HEK293T (cell line): Measurements from ENCODE around the gene TRABD2B.

Source experiments
- CTCF ChIA-PET: fragments of 350-600 bp; formaldehyde crosslinking; extraction: SDS; loops from one replicate; lab custom pipeline; 2021; ENCODE audit warnings: antibody characterized with exemption, inconsistent platforms; lab: Yijun Ruan, JAX
- POLR2A ChIA-PET: fragments of 350-600 bp; formaldehyde crosslinking; extraction: SDS; loops from one replicate; lab custom pipeline; 2020; ENCODE audit warnings: antibody characterized with exemption, inconsistent platforms; lab: Yijun Ruan, JAX
- DNase-seq: peaks from one replicate; pipeline ENCODE4 v3.0.0; 2012; ENCODE audit warnings: mixed read lengths; ENCODE audit errors: extremely low spot score
- ARNT ChIP-seq: fragments of 450-650 bp; IDR thresholded peaks from 2 replicates; pipeline ENCODE4 v1.6.1; 2017; ENCODE audit warnings: mild to moderate bottlenecking
- BHLHE40 ChIP-seq: fragments of 450-650 bp; IDR thresholded peaks from 2 replicates; pipeline ENCODE4 v1.6.1; 2016; ENCODE audit warnings: mild to moderate bottlenecking, moderate library complexity, borderline replicate concordance
- CTBP1 ChIP-seq: fragments of 450-650 bp; IDR thresholded peaks from 2 replicates; pipeline ENCODE4 v1.6.1; 2016; ENCODE audit warnings: borderline replicate concordance
- ELF4 ChIP-seq: fragments of 450-650 bp; IDR thresholded peaks from 2 replicates; pipeline ENCODE4 v1.6.1; 2017; ENCODE audit warnings: antibody characterized with exemption
- FOXA1 ChIP-seq: fragments of 450-650 bp; IDR thresholded peaks from 2 replicates; pipeline ENCODE4 v1.6.1; 2016; ENCODE audit warnings: mild to moderate bottlenecking
- FOXK2 ChIP-seq: fragments of 450-650 bp; IDR thresholded peaks from 2 replicates; pipeline ENCODE4 v1.6.1; 2016; ENCODE audit warnings: mild to moderate bottlenecking
- FOXM1 ChIP-seq: fragments of 450-650 bp; IDR thresholded peaks from 2 replicates; pipeline ENCODE4 v1.6.1; 2017; ENCODE audit warnings: mild to moderate bottlenecking, borderline replicate concordance
- HDGF ChIP-seq: fragments of 450-650 bp; IDR thresholded peaks from 2 replicates; pipeline ENCODE4 v1.6.1; 2017; ENCODE audit warnings: antibody characterized with exemption, borderline replicate concordance
- L3MBTL2 ChIP-seq: fragments of 450-650 bp; conservative IDR thresholded peaks from 2 replicates; pipeline ENCODE4 v1.6.1; 2016; ENCODE audit warnings: mild to moderate bottlenecking
- LEF1 ChIP-seq: fragments of 450-650 bp; IDR thresholded peaks from 2 replicates; pipeline ENCODE4 v1.6.1; 2017; ENCODE audit warnings: mild to moderate bottlenecking, borderline replicate concordance
- NFRKB ChIP-seq: fragments of 450-650 bp; IDR thresholded peaks from 2 replicates; pipeline ENCODE4 v1.6.1; 2016; ENCODE audit warnings: mild to moderate bottlenecking, moderate library complexity
- PKNOX1 ChIP-seq: fragments of 450-650 bp; IDR thresholded peaks from 2 replicates; pipeline ENCODE4 v1.6.1; 2016
- SP1 ChIP-seq: fragments of 450-650 bp; IDR thresholded peaks from 2 replicates; pipeline ENCODE4 v1.6.1; 2017
- SUZ12 ChIP-seq: fragments of 450-650 bp; IDR thresholded peaks from 2 replicates; pipeline ENCODE4 v1.6.1; 2016; ENCODE audit warnings: mild to moderate bottlenecking
- TARDBP ChIP-seq: fragments of 450-650 bp; IDR thresholded peaks from 2 replicates; pipeline ENCODE4 v1.6.1; 2016
- ZNF384 ChIP-seq: fragments of 450-650 bp; IDR thresholded peaks from 2 replicates; pipeline ENCODE4 v1.6.1; 2016

The TRABD2B gene

DNA sequence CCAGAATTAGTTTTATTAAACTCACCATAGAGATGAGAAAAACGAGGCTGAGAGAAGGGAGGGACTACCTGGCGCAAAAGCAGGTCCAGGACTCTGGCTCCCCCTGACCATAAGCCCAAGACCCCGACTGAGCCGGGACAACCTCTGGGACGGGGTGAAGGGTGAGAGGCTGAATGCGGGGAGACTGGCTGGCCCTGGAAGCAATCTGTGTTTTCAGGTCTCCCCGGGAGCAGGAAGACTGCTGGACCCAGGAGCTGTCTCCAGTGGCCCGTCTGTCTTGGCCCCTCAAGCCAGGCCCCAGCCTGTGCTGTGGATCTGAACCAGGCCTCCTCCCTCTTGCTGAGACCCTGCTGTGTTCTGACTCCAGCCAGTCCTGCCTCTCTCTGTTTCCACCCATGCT lies 240.8 kb downstream of the TRABD2B start:
- no peak for DNase-seq
- TF ChIP-seq ELF4, result no peak
- no peak for TF ChIP-seq BHLHE40
- TF ChIP-seq PKNOX1, result no peak
- no peak for TF ChIP-seq SUZ12
- no peak for TF ChIP-seq L3MBTL2
- no peak for TF ChIP-seq SP1
- TF ChIP-seq ARNT, result no peak
- no peak for TF ChIP-seq LEF1
- no peak for TF ChIP-seq NFRKB
- no peak for TF ChIP-seq TARDBP
- no peak for TF ChIP-seq FOXK2
- TF ChIP-seq HDGF, result no peak
- TF ChIP-seq ZNF384, result no peak
- TF ChIP-seq FOXM1, result no peak
- CTCF ChIA-PET, result interaction anchor here (0.6 to 1.6 kb wide), 5 partner anchors 10 to 107 kb away, joined by 3 to 7 read pairs (median 4); no protein-coding TSS in a partner anchor
- POLR2A ChIA-PET, result no interaction called here

- POLR2A ChIA-PET, result no interaction called here
- no peak for TF ChIP-seq SUZ12
- TF ChIP-seq ARNT, result no peak
- TF ChIP-seq ZNF384, result no peak
- TF ChIP-seq FOXA1, result no peak
- TF ChIP-seq ELF4, result no peak
- TF ChIP-seq LEF1, result no peak
- TF ChIP-seq SP1, result no peak
- TF ChIP-seq FOXK2, result no peak
- no peak for TF ChIP-seq CTBP1
- TF ChIP-seq HDGF, result no peak
- TF ChIP-seq L3MBTL2, result no peak
- TF ChIP-seq PKNOX1, result no peak
- CTCF ChIA-PET, result interaction anchor here (0.6 to 1.6 kb wide), 10 partner anchors 8 to 493 kb away, joined by 3 to 7 read pairs (median 4); no protein-coding TSS in a partner anchor
- no peak for DNase-seq
These were observed 241.2 kb downstream of the TRABD2B start for GRCh38 chr1:47756006-47756405.

GRCh38 chr1:47755101-47755990 lies 241.8 kb downstream of the TRABD2B start:
- TF ChIP-seq ARNT, result no peak
- peak; percentile 62 for DNase-seq
- ChIA-PET CTCF (interaction anchor here (0.6 to 1.6 kb wide), 13 partner anchors 9 to 494 kb away, joined by 3 to 7 read pairs (median 4); no protein-coding TSS in a partner anchor), POLR2A (no interaction called here)

DNA sequence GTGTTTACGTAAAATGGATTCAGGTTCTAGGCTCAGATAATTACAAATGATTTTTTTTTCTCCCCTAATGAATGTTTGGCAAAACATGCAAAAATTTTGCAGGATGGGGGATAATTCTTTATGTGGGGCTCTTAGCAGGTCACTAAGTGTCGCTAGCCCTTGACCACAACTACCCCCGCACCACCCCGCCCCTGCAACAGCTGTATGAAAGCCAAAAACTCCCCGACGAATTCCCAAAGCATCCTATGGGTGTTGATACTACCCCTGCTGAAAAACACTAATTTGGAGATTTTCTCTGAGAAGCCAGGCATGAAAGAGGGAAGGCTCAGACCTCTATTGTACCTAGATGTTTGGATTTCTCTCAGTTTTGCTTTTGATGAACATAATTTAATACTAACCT lies 243.0 kb downstream of the TRABD2B start:
- ChIA-PET CTCF (interaction anchor here (0.6 to 1.6 kb wide), 6 partner anchors 10 to 323 kb away, joined by 3 to 7 read pairs (median 4); no protein-coding TSS in a partner anchor), POLR2A (no interaction called here)

DNA sequence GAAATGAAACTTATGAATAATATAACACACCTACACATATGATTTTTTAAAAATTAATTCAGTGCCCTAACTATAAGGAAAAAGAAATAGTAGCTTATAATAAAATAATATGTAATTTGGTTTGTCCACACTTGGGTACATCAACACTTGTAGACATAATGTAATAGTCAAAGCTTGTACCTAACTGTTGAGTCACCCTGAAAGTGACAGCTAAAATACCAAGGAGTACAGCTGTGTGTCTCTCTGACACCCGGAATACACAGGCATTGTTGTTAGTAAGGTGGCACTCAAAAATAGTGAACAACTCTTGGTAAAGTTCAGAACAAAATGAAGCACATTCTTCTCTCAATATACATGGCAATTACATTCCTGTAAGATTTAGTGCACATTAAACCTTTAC lies 243.4 kb downstream of the TRABD2B start:
- ChIA-PET CTCF (interaction anchor here (0.6 to 1.1 kb wide), 4 partner anchors 9 to 321 kb away, joined by 3 to 7 read pairs (median 4); no protein-coding TSS in a partner anchor), POLR2A (no interaction called here)
- TF ChIP-seq ARNT (no peak), SUZ12 (no peak), FOXM1 (no peak), FOXA1 (no peak), HDGF (no peak), SP1 (no peak), CTBP1 (no peak), NFRKB (no peak), ELF4 (no peak), TARDBP (no peak), BHLHE40 (no peak), ZNF384 (no peak), L3MBTL2 (no peak), PKNOX1 (no peak)
- no peak for DNase-seq

More for the DNA sequence above, 243.0 kb downstream of the TRABD2B start:
- DNase-seq, result no peak
- TF ChIP-seq ARNT (no peak), NFRKB (no peak), PKNOX1 (no peak), BHLHE40 (no peak)

DNA sequence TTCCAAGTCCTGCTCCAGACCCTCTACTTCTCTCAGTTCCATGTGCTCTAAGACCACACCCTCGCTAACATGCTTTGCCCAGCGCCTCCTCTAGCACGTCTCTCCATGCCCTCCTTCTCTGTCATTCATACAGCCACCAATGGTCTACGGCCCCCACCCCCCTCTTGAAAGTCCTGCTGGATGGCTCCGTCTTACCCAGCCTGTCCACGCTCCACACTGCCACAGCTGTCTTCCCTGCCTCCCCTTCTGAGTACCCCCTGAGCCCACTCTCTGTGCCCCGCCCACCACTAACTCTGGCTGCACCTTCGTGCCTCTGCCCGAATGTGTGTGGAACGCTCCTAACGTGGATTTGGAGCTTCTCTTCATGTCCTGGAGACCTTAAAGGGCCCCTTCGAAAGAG lies 244.6 kb downstream of the TRABD2B start:
- CTCF ChIA-PET, result no interaction called here
- no peak for DNase-seq
- POLR2A ChIA-PET, result interaction anchor here (0.6 kb wide), 1 partner anchor 346 kb away, joined by 3 read pairs; no protein-coding TSS in a partner anchor
- TF ChIP-seq LEF1 (no peak), SP1 (no peak), NFRKB (no peak), PKNOX1 (no peak), TARDBP (no peak), CTBP1 (no peak), FOXA1 (no peak), BHLHE40 (no peak), ARNT (no peak), FOXK2 (no peak), ELF4 (no peak), HDGF (no peak), L3MBTL2 (no peak)
